ENCODE data around the gene CADPS2.

Gene CADPS2

GRCh38 chr7:122600042-122600441, 286.2 kb downstream of the CADPS2 start:
- TF ChIP-seq POLR2AphosphoS5 (IDR thresholded peaks at IDR 0.05; ENCODE audit: low read depth, low read length) (no peak), POLR2A (IDR thresholded peaks at IDR 0.05; ENCODE audit: low read depth, low read length) (no peak), PAX5 (IDR thresholded peaks at IDR 0.05; ENCODE audit: insufficient read depth, low read length, severe bottlenecking) (no peak), POU2F2 (IDR thresholded peaks at IDR 0.05; ENCODE audit: low read depth, low read length) (no peak), SPI1 (IDR thresholded peaks at IDR 0.05; ENCODE audit: low read depth, low read length) (no peak), TAF1 (IDR thresholded peaks at IDR 0.05; ENCODE audit: low read depth, low read length) (no peak)
- DNase-seq (ENCODE audit: insufficient read length, low spot score) (no peak), FAIRE-seq (no peak)

- TF ChIP-seq SPI1 (IDR thresholded peaks at IDR 0.05; ENCODE audit: low read depth, low read length) (no peak), TAF1 (IDR thresholded peaks at IDR 0.05; ENCODE audit: low read depth, low read length) (no peak), PAX5 (IDR thresholded peaks at IDR 0.05; ENCODE audit: insufficient read depth, low read length, severe bottlenecking) (no peak), POLR2A (IDR thresholded peaks at IDR 0.05; ENCODE audit: low read depth, low read length) (no peak), POU2F2 (IDR thresholded peaks at IDR 0.05; ENCODE audit: low read depth, low read length) (no peak), POLR2AphosphoS5 (IDR thresholded peaks at IDR 0.05; ENCODE audit: low read depth, low read length) (no peak)
- DNase-seq (ENCODE audit: insufficient read length, low spot score), result no peak
- FAIRE-seq, result no peak
Observed at GRCh38 chr7:122597277-122597676, 289.0 kb downstream of the CADPS2 start.

- no peak for TF ChIP-seq SPI1 (IDR thresholded peaks at IDR 0.05; ENCODE audit: low read depth, low read length)
- TF ChIP-seq PAX5 (IDR thresholded peaks at IDR 0.05; ENCODE audit: insufficient read depth, low read length, severe bottlenecking), result no peak
- TF ChIP-seq POLR2AphosphoS5 (IDR thresholded peaks at IDR 0.05; ENCODE audit: low read depth, low read length), result no peak
- TF ChIP-seq POLR2A (IDR thresholded peaks at IDR 0.05; ENCODE audit: low read depth, low read length), result no peak
- TF ChIP-seq POU2F2 (IDR thresholded peaks at IDR 0.05; ENCODE audit: low read depth, low read length), result no peak
- no peak for FAIRE-seq
- no peak for DNase-seq (ENCODE audit: insufficient read length, low spot score)
Observed at GRCh38 chr7:122595885-122596284, 290.4 kb downstream of the CADPS2 start.

GRCh38 chr7:122588621-122589020, 297.6 kb downstream of the CADPS2 start:
- no peak for FAIRE-seq
- no peak for DNase-seq (ENCODE audit: insufficient read length, low spot score)
- TF ChIP-seq POU2F2 (IDR thresholded peaks at IDR 0.05; ENCODE audit: low read depth, low read length) (no peak), POLR2A (IDR thresholded peaks at IDR 0.05; ENCODE audit: low read depth, low read length) (no peak), TAF1 (IDR thresholded peaks at IDR 0.05; ENCODE audit: low read depth, low read length) (no peak), PAX5 (IDR thresholded peaks at IDR 0.05; ENCODE audit: insufficient read depth, low read length, severe bottlenecking) (no peak), SPI1 (IDR thresholded peaks at IDR 0.05; ENCODE audit: low read depth, low read length) (no peak), POLR2AphosphoS5 (IDR thresholded peaks at IDR 0.05; ENCODE audit: low read depth, low read length) (no peak)

- no peak for FAIRE-seq
- no peak for TF ChIP-seq POLR2A (IDR thresholded peaks at IDR 0.05; ENCODE audit: low read depth, low read length)
- TF ChIP-seq TAF1 (IDR thresholded peaks at IDR 0.05; ENCODE audit: low read depth, low read length), result no peak
- no peak for TF ChIP-seq PAX5 (IDR thresholded peaks at IDR 0.05; ENCODE audit: insufficient read depth, low read length, severe bottlenecking)
- no peak for TF ChIP-seq POLR2AphosphoS5 (IDR thresholded peaks at IDR 0.05; ENCODE audit: low read depth, low read length)
- no peak for TF ChIP-seq SPI1 (IDR thresholded peaks at IDR 0.05; ENCODE audit: low read depth, low read length)
- TF ChIP-seq POU2F2 (IDR thresholded peaks at IDR 0.05; ENCODE audit: low read depth, low read length), result no peak
- no peak for DNase-seq (ENCODE audit: insufficient read length, low spot score)
Observed at GRCh38 chr7:122584676-122585251, 301.5 kb downstream of the CADPS2 start.

GRCh38 chr7:122578350-122578749, 307.9 kb downstream of the CADPS2 start:
- TF ChIP-seq POLR2A (IDR thresholded peaks at IDR 0.05; ENCODE audit: low read depth, low read length) (no peak), POLR2AphosphoS5 (IDR thresholded peaks at IDR 0.05; ENCODE audit: low read depth, low read length) (no peak), SPI1 (IDR thresholded peaks at IDR 0.05; ENCODE audit: low read depth, low read length) (no peak), POU2F2 (IDR thresholded peaks at IDR 0.05; ENCODE audit: low read depth, low read length) (no peak), TAF1 (IDR thresholded peaks at IDR 0.05; ENCODE audit: low read depth, low read length) (no peak), PAX5 (IDR thresholded peaks at IDR 0.05; ENCODE audit: insufficient read depth, low read length, severe bottlenecking) (no peak)
- DNase-seq (ENCODE audit: insufficient read length, low spot score) (no peak), FAIRE-seq (no peak)

GRCh38 chr7:122577449-122578003, 308.7 kb downstream of the CADPS2 start:
- no peak for FAIRE-seq
- no peak for TF ChIP-seq POLR2A (IDR thresholded peaks at IDR 0.05; ENCODE audit: low read depth, low read length)
- peak; percentile 59 for TF ChIP-seq SPI1 (IDR thresholded peaks at IDR 0.05; ENCODE audit: low read depth, low read length)
- no peak for TF ChIP-seq POU2F2 (IDR thresholded peaks at IDR 0.05; ENCODE audit: low read depth, low read length)
- TF ChIP-seq PAX5 (IDR thresholded peaks at IDR 0.05; ENCODE audit: insufficient read depth, low read length, severe bottlenecking), result no peak
- no peak for TF ChIP-seq POLR2AphosphoS5 (IDR thresholded peaks at IDR 0.05; ENCODE audit: low read depth, low read length)
- no peak for TF ChIP-seq TAF1 (IDR thresholded peaks at IDR 0.05; ENCODE audit: low read depth, low read length)
- no peak for DNase-seq (ENCODE audit: insufficient read length, low spot score)

GRCh38 chr7:122572706-122573105, 313.6 kb downstream of the CADPS2 start:
- DNase-seq (ENCODE audit: insufficient read length, low spot score) (no peak), FAIRE-seq (no peak)
- TF ChIP-seq POU2F2 (IDR thresholded peaks at IDR 0.05; ENCODE audit: low read depth, low read length) (no peak), POLR2A (IDR thresholded peaks at IDR 0.05; ENCODE audit: low read depth, low read length) (no peak), TAF1 (IDR thresholded peaks at IDR 0.05; ENCODE audit: low read depth, low read length) (no peak), PAX5 (IDR thresholded peaks at IDR 0.05; ENCODE audit: insufficient read depth, low read length, severe bottlenecking) (no peak), SPI1 (IDR thresholded peaks at IDR 0.05; ENCODE audit: low read depth, low read length) (no peak), POLR2AphosphoS5 (IDR thresholded peaks at IDR 0.05; ENCODE audit: low read depth, low read length) (no peak)

GRCh38 chr7:122561326-122561725, 324.9 kb downstream of the CADPS2 start:
- FAIRE-seq (no peak), DNase-seq (ENCODE audit: insufficient read length, low spot score) (no peak)

More at GRCh38 chr7:122561326-122561725, 324.9 kb downstream of the CADPS2 start:
- no peak for TF ChIP-seq POLR2A (IDR thresholded peaks at IDR 0.05; ENCODE audit: low read depth, low read length)
- no peak for TF ChIP-seq SPI1 (IDR thresholded peaks at IDR 0.05; ENCODE audit: low read depth, low read length)
- no peak for TF ChIP-seq POLR2AphosphoS5 (IDR thresholded peaks at IDR 0.05; ENCODE audit: low read depth, low read length)
- TF ChIP-seq PAX5 (IDR thresholded peaks at IDR 0.05; ENCODE audit: insufficient read depth, low read length, severe bottlenecking), result no peak
- no peak for TF ChIP-seq POU2F2 (IDR thresholded peaks at IDR 0.05; ENCODE audit: low read depth, low read length)
- TF ChIP-seq TAF1 (IDR thresholded peaks at IDR 0.05; ENCODE audit: low read depth, low read length), result no peak
